Activated CD4-positive, alpha-beta T cell treated with anti-CD3 and anti-CD28 coated beads for 4 hours (primary cell): ENCODE results near the gene SH3D19.
"Not testable (repeated sequence)": the region's sequence is repeated elsewhere in the genome, so short reads cannot be mapped to it uniquely, and the experiment has no call there.

Experiments
- DNase-seq, 2 donors: peaks; one replicate each; pipeline ENCODE4 v3.0.0-alpha.2; 2020

Gene SH3D19

GRCh38 chr4:151087467-151087866 is 237.9 kb downstream of the SH3D19 start:
- DNase-seq: no peak

DNA sequence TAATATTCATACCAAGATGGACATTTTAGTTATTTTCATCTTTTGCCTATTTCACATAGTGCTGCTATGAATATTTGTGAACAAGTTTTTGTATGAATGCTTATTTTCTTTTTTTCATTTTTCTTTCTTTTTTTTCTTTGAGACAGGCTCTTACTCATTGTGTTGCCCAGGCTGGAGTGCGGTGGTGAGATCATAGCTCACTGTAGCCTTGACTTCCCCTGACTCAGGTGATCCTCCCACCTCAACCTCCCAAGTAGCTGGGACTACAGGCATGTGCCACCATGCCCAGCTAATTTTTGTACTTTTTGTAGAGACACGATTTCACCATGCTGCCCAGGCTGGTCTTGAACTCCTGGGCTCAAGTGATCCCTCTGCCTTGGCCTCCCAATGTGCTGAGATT is 247.4 kb downstream of the SH3D19 start:
- DNase-seq: not testable (repeated sequence)

DNA sequence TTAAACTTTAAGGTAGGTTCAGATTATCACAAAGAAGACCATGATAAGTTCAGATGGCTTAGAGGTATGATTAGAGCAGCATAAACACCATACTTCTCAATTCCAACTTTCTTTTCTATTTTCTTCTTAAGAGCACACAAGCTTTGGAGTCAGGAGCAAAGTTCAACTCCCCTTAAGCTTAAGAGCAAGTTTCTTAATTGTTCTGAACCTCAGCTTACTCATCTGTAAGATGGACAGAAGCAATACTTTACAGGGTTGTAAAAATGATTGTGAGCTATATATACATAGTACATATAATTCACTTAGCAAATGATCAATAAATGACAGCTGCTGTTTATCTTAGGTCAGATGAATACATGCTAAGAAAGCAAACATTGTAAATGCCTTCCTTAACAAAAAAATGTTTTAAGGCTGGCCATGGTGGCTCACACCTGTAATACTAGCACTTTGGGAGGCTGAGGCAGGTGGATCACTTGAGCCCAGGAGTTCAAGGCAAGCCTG is 250.9 kb downstream of the SH3D19 start:
- no peak for DNase-seq
